ENCODE data around the gene RAMP3. TPM values are rescaled to one million over a fixed set of nuclear protein-coding genes. Genes with fewer than 3 reads are reported as not detected.

Gene RAMP3
- total and polyA plus RNA-seq, 10 of the 15 experiments (the other 5 are each of a cell fraction or from before 2014, with no cell fraction given): not detected

- H3K79me2 ChIP-seq (ENCODE audit: control insufficient read depth, insufficient read depth, low read length): no peaks in the 10 kb centered on the region
- no peaks in the 10 kb centered on the region for H3K27me3 ChIP-seq (replicated peaks in 1 of 2; ENCODE audit: control insufficient read depth in 2 of 2, insufficient read depth in 2 of 2, low read length in 1 of 2)
- H4K20me1 ChIP-seq (ENCODE audit: control insufficient read depth, insufficient read depth): no peaks in the 10 kb centered on the region
- no TSS peak for BruUV-seq (replicated peaks)
- ChIA-PET RAD21 (ENCODE audit: unreplicated experiment) (no interaction called here), SMC1A (ENCODE audit: uncharacterized antibody, unreplicated experiment) (no interaction called here), CTCF (no interaction called here), POLR2A (no interaction called here)
- no peak overlapping the region for H2AFZ ChIP-seq (ENCODE audit: control insufficient read depth, low read depth, low read length)
- in situ Hi-C loops (cut with MboI) (no loop called here), intact Hi-C loops (cut with micrococcal nuclease; ENCODE audit: unreplicated experiment) (no loop called here)
- TF ChIP-seq CBX5 (IDR thresholded peaks at IDR 0.05; ENCODE audit: low read depth): no peak
- no peak for TF ChIP-seq USF1 (IDR thresholded peaks at IDR 0.05; ENCODE audit: borderline replicate concordance, extremely low read length, insufficient read depth, low read depth, low read length)
- TF ChIP-seq MTA3 (IDR thresholded peaks at IDR 0.05; ENCODE audit: borderline replicate concordance, low read length): no peak
- TF ChIP-seq LARP7 (IDR thresholded peaks at IDR 0.05): no peak
- TF ChIP-seq NBN (IDR thresholded peaks at IDR 0.05): no peak
- no peak for TF ChIP-seq SREBF2 (IDR thresholded peaks at IDR 0.05; ENCODE audit: low read length)
- TF ChIP-seq PAX8 (IDR thresholded peaks at IDR 0.05): no peak
- no peak for TF ChIP-seq STAT3 (IDR thresholded peaks at IDR 0.05; ENCODE audit: low read depth, low read length)
- no peak for TF ChIP-seq IRF5 (IDR thresholded peaks at IDR 0.05; ENCODE audit: borderline replicate concordance)
- no peak for DNase-seq (ENCODE audit: low read depth, low spot score)
- no peaks in the 10 kb centered on the region for H3K36me3 ChIP-seq (ENCODE audit: control insufficient read depth in 2 of 2, insufficient read depth in 2 of 2, low read length in 1 of 2)
- H3K9ac ChIP-seq (ENCODE audit: control insufficient read depth, insufficient read depth, low read length): no peak overlapping the region
- H3K4me3 ChIP-seq: no peak overlapping the region
- H3K4me1 ChIP-seq (ENCODE audit: control insufficient read depth, insufficient read depth, low read length): no peaks in the 10 kb centered on the region
- no peak for ATAC-seq
- H3K4me2 ChIP-seq (ENCODE audit: control insufficient read depth, insufficient read depth): no peak overlapping the region
- H3K27ac ChIP-seq (ENCODE audit: control insufficient read depth, insufficient read depth): no peak overlapping the region
- H3K9me3 ChIP-seq (replicated peaks; ENCODE audit: control insufficient read depth, insufficient read depth, low read length): no peaks in the 10 kb centered on the region; the same call in 2 of the 3 replicates
- FAIRE-seq: no peak
- WGBS (ENCODE audit: insufficient coverage, insufficient replicate concordance, low lambda C conversion rate, missing lambda C conversion rate): 51% methylated on average over 15 of the region's 15 CpGs
These were observed 33.0 kb downstream of the RAMP3 start for GRCh38 chr7:45190406-45191165.

Measured in GM12878 (cell line).